OCI-LY1 (cell line): ENCODE results near the gene GNAO1.

Experiments
- EZH2 ChIP-seq: fragments of 200-600 bp; sonication (generic), shearing (Covaris generic); IDR thresholded peaks from 2 replicates; pipeline ENCODE4 v1.8.0; 2017; ENCODE audit warnings: borderline replicate concordance, mixed run types, mild to moderate bottlenecking, antibody characterized with exemption, low read length, moderate library complexity, mixed read lengths
- TF ChIP-seq, protein P1 (sequence below): fragments of 200-600 bp; sonication (generic), shearing (Covaris generic); IDR thresholded peaks from 2 replicates; pipeline ENCODE4 v1.5.1; 2017; ENCODE audit warnings: mild to moderate bottlenecking, antibody characterized with exemption, low read length, moderate library complexity, mixed read lengths

DNA sequence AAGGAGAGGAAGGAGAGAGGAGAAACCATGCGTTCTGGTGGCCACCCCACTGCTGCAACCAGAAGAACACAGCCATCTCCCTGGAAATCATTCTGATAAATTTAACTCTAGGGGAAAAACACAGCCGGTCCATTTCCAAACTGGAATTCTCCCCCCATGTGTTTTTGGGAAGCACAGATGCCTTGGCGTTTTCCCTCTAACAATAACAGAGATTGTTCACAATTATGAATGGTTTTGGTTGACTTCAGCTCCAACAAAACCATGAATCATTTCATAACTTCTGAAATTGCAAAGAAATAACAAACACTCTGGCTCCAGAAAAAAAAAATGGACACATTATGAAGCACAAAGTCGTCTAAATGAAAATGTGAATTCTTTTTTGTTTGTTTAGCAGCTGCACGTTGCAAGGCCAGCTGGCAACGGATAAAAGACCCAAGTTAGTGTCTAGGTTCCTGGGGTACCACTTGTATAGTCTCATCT, 46.2 kb downstream of the GNAO1 start:
- TF ChIP-seq, protein P1, sequence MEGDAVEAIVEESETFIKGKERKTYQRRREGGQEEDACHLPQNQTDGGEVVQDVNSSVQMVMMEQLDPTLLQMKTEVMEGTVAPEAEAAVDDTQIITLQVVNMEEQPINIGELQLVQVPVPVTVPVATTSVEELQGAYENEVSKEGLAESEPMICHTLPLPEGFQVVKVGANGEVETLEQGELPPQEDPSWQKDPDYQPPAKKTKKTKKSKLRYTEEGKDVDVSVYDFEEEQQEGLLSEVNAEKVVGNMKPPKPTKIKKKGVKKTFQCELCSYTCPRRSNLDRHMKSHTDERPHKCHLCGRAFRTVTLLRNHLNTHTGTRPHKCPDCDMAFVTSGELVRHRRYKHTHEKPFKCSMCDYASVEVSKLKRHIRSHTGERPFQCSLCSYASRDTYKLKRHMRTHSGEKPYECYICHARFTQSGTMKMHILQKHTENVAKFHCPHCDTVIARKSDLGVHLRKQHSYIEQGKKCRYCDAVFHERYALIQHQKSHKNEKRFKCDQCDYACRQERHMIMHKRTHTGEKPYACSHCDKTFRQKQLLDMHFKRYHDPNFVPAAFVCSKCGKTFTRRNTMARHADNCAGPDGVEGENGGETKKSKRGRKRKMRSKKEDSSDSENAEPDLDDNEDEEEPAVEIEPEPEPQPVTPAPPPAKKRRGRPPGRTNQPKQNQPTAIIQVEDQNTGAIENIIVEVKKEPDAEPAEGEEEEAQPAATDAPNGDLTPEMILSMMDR = no peak
- TF ChIP-seq EZH2 = no peak
